Measurements from ENCODE around the gene TCHP.

Gene TCHP

DNA sequence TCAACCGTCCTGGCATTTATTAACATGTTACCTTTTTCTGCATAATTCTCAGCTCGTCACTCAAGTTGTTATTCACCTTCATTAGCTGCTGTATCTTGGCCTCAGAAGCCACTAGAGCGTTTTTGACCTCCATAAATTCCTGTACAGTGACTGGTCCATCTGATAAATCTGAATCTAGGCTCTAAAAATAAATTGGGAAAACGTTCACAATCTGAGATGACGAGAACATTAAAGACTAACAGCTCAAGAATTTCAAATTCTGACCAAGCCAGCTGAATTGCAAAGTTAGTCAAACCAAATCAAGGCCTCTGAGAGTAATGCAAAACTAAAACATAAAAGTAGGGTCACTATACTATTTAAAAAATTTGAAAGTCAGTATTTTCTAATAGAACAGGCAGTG is 51.1 kb downstream of the TCHP start:
- TF ChIP-seq, protein P1, sequence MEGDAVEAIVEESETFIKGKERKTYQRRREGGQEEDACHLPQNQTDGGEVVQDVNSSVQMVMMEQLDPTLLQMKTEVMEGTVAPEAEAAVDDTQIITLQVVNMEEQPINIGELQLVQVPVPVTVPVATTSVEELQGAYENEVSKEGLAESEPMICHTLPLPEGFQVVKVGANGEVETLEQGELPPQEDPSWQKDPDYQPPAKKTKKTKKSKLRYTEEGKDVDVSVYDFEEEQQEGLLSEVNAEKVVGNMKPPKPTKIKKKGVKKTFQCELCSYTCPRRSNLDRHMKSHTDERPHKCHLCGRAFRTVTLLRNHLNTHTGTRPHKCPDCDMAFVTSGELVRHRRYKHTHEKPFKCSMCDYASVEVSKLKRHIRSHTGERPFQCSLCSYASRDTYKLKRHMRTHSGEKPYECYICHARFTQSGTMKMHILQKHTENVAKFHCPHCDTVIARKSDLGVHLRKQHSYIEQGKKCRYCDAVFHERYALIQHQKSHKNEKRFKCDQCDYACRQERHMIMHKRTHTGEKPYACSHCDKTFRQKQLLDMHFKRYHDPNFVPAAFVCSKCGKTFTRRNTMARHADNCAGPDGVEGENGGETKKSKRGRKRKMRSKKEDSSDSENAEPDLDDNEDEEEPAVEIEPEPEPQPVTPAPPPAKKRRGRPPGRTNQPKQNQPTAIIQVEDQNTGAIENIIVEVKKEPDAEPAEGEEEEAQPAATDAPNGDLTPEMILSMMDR (IDR thresholded peaks at IDR 0.05; ENCODE audit: low read length, missing control alignments): no peak
- peak; percentile 81 for DNase-seq (ENCODE audit: low read depth)

DNA sequence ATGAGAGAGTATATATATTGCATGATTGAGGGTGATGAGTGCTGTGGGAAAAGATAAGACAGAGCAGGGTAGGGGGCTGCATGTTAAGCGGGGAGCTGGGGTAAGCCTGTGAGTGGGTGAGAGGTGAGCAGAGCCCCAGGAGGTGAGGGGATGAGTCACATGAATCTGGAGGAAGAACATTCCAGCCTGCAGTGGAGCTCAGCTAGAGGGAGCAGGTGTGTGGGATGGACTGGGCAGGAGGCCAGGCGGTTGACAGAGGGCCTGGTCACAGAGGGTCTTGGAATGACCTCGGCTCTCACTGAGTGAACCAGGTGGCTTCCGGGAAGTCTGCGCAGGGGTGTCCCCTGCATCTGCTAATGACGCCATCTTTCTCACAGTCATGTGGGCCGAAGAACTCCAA is 51.7 kb downstream of the TCHP start:
- H3K4me3 ChIP-seq (replicated peaks; ENCODE audit: low read depth, low read length): no peak overlapping the region
- peak; percentile 73 for DNase-seq (ENCODE audit: low read depth)

More for the DNA sequence above, 51.1 kb downstream of the TCHP start:
- no peak overlapping the region for H3K4me3 ChIP-seq (replicated peaks; ENCODE audit: low read depth, low read length)

DNA sequence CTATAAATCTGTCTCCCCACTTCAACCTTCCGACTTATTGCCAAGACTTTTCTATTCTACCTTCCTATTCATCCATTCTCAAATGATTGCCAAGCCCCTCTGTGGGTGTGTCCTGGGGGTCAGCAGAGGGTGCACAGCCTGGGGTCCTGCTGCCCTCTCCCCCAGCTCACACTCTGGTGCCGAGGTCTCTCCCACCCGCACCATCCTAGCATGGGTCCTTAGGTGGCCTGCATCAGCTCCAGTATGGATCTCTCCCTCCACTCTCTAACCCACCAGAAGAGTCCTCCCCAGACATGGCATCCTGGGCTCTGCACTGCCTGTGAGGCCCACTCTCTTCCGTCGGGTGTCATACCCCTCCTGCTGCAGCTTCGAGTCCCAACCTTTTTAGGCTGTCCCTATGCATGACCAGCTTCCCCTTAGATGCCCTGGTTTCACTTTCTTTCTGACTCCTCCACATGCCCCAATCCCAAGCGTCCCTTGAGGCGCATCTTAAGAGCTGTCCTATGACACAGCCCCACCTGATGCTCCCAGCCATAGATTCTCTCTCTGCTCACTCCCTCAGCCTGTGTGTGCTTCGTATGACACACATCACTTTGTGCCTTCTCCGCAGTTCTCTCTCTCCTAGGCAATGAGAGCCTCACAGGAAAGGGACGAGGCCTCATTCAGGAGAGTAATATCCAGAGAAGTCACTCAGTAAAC is 52.2 kb downstream of the TCHP start:
- TF ChIP-seq, protein P1 (IDR thresholded peaks at IDR 0.05; ENCODE audit: low read length, missing control alignments): no peak
- DNase-seq (ENCODE audit: low read depth): no peak
- no peak overlapping the region for H3K4me3 ChIP-seq (replicated peaks; ENCODE audit: low read depth, low read length)

More for the DNA sequence above, 51.7 kb downstream of the TCHP start:
- TF ChIP-seq, protein P1 (IDR thresholded peaks at IDR 0.05; ENCODE audit: low read length, missing control alignments): peak; percentile 1

DNA sequence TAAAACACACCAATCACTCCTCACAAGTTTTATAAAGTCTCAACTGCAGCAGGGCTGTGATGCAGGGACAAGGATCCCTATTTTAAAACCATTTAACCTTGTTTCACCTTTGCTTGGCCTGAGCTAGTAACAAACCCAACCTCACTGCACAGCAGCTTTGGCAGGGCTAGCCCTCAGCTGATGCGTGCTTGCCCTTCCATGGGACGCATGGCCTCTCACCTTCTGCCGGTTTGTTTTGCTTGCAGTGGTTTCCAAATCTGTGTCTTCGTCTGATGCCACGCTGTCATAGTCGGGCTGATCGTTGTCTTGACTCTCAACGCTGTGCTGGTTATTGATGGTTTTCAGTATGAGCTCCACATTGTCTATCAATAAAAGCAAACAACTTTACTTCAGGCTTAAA is 52.8 kb downstream of the TCHP start:
- no peak for DNase-seq (ENCODE audit: low read depth)
- TF ChIP-seq, protein P1 (IDR thresholded peaks at IDR 0.05; ENCODE audit: low read length, missing control alignments): no peak
- no peak overlapping the region for H3K4me3 ChIP-seq (replicated peaks; ENCODE audit: low read depth, low read length)

DNA sequence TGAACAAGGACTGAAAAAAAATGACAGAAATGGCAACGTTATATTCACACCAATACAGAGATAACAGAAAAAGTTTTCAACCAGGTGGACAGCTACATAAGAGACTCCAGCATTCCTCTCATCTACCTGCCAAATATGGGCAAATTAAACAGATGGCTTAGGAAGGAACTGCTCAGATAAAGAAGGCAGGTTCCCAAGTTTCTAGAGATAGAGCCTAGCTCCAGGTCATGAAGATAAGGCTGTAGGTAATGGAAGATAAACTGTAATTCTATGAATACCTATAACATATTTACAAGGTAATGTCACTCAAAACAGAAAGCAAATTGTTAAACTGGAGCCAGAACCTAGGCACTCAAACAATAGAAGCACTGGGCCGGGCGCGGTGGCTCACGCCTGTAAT is 53.6 kb downstream of the TCHP start:
- TF ChIP-seq, protein P1 (IDR thresholded peaks at IDR 0.05; ENCODE audit: low read length, missing control alignments): no peak
- H3K4me3 ChIP-seq (replicated peaks; ENCODE audit: low read depth, low read length): no peak overlapping the region
- no peak for DNase-seq (ENCODE audit: low read depth)

DNA sequence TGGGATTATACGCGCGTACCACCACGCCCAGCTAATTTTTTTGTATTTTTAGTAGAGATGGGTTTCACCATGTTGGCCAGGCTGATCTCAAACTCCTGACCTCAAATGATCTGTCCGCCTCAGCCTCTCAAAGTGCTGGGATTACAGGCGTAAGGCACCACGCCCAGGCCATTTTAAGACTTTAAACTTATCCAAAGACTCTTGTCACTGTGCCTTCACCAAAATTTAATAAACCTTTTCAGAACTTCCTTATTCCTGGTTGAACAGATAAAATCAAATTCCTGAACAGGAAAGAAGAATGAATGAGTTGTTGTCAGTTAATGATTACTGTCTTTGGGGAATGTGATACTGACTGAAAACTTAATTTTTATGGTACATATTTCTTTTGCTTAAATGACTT is 58.3 kb downstream of the TCHP start:
- TF ChIP-seq, protein P1 (IDR thresholded peaks at IDR 0.05; ENCODE audit: low read length, missing control alignments): no peak
- no peak for DNase-seq (ENCODE audit: low read depth)

More for the DNA sequence above, 58.3 kb downstream of the TCHP start:
- H3K4me3 ChIP-seq (replicated peaks; ENCODE audit: low read depth, low read length): no peak overlapping the region
